AG04449 (cell line): ENCODE measurements around the gene SOCS3.
A peak's percentile ranks its signal among the peaks of the same experiment; 100 is the strongest.

Source experiments
- CTCF ChIA-PET: fragments of 350-600 bp; formaldehyde crosslinking; extraction: SDS; loops from one replicate; lab custom pipeline; 2021; ENCODE audit warnings: antibody characterized with exemption; lab: Yijun Ruan, JAX
- POLR2A ChIA-PET: fragments of 400-600, 350-600 bp; formaldehyde crosslinking; extraction: SDS; loops from one replicate; lab custom pipeline; 2020; ENCODE audit warnings: antibody characterized with exemption, inconsistent platforms; lab: Yijun Ruan, JAX
- DNase-seq: peaks from one replicate; pipeline ENCODE4 v3.0.0-alpha.2; 2010; ENCODE audit warnings: low read depth, low spot score
- H3K4me3 ChIP-seq: 2 replicates; pipeline ENCODE4 v1.5.1; 2011; ENCODE audit warnings: low read depth, mild to moderate bottlenecking, control low read depth, low read length
- CTCF ChIP-seq: IDR thresholded peaks from one replicate; pipeline ENCODE4 v1.5.1; 2011; ENCODE audit warnings: mild to moderate bottlenecking, moderate library complexity, low read length, control low read depth, inconsistent platforms; ENCODE audit not compliant: insufficient read depth; ENCODE audit errors: missing control alignments

The SOCS3 gene

GRCh38 chr17:78379131-78379491 lies 19.2 kb upstream of the SOCS3 start:
- H3K4me3 ChIP-seq: peak overlapping the region; percentile 81
- no peak for DNase-seq
- no peak for TF ChIP-seq CTCF
- ChIA-PET POLR2A (interaction anchor here (1.2 kb wide), 1 partner anchor 11 kb away, joined by 3 read pairs; no protein-coding TSS in a partner anchor), CTCF (interaction anchor here (1.0 to 9.3 kb wide), 2 partner anchors 16 to 23 kb away, joined by 3 to 120 read pairs; no protein-coding TSS in a partner anchor)

- no peak for TF ChIP-seq CTCF
- peak within 1 kb of the TSS; percentile 81 for H3K4me3 ChIP-seq
- POLR2A ChIA-PET: interaction anchor here (1.1 to 1.2 kb wide), 2 partner anchors 12 to 18 kb away, joined by 3 read pairs; partner anchors contain the start of gene SOCS3
- DNase-seq: no peak
- CTCF ChIA-PET: interaction anchor here (1.0 to 9.3 kb wide), 4 partner anchors 10 to 44 kb away, joined by 3 to 120 read pairs (median 5); no protein-coding TSS in a partner anchor
These were observed 18.6 kb upstream of the SOCS3 start, which contains the start of gene PGS1 for GRCh38 chr17:78378225-78379130. Gene PGS1 (plus strand): TSS chr17:78378649. CDS start chr17:78378666, 17 bp downstream.

GRCh38 chr17:78377858-78378224 lies 18.0 kb upstream of the SOCS3 start:
- no peak for TF ChIP-seq CTCF
- ChIA-PET CTCF (interaction anchor here (1.2 to 9.3 kb wide), 3 partner anchors 10 to 44 kb away, joined by 4 to 120 read pairs (median 6); no protein-coding TSS in a partner anchor), POLR2A (interaction anchor here (1.1 kb wide), 1 partner anchor 18 kb away, joined by 3 read pairs; the partner anchor contains the start of gene SOCS3)
- no peak for DNase-seq
- peak overlapping the region; percentile 81 for H3K4me3 ChIP-seq

- ChIA-PET POLR2A (interaction anchor here (1.0 to 4.9 kb wide), 5 partner anchors 15 to 36 kb away, joined by 3 to 33 read pairs (median 4); partner anchors contain the start of gene SOCS3), CTCF (interaction anchor here (0.6 to 9.3 kb wide), 7 partner anchors 8 to 125 kb away, joined by 3 to 120 read pairs (median 4); no protein-coding TSS in a partner anchor)
- no peak for DNase-seq
- H3K4me3 ChIP-seq: no peak overlapping the region
- TF ChIP-seq CTCF: no peak
These were observed 16.3 kb upstream of the SOCS3 start for GRCh38 chr17:78376161-78376560.

GRCh38 chr17:78375401-78376151 lies 15.7 kb upstream of the SOCS3 start:
- ChIA-PET CTCF (interaction anchor here (0.6 to 9.3 kb wide), 8 partner anchors 9 to 125 kb away, joined by 3 to 120 read pairs (median 4); no protein-coding TSS in a partner anchor), POLR2A (interaction anchor here (1.0 to 4.9 kb wide), 6 partner anchors 15 to 36 kb away, joined by 3 to 33 read pairs (median 4); partner anchors contain the start of gene SOCS3)
- no peak overlapping the region for H3K4me3 ChIP-seq
- no peak for DNase-seq
- TF ChIP-seq CTCF: no peak
